ENCODE results near the gene APCDD1L.
"Not testable (repeated sequence)": the region's sequence is repeated elsewhere in the genome, so short reads cannot be mapped to it uniquely, and the experiment has no call there.

APCDD1L gene

GRCh38 chr20:58512808-58513552 lies 2.2 kb downstream of the APCDD1L start:
- no peak overlapping the region for H3K27ac ChIP-seq
- no peak for TF ChIP-seq CTCF (IDR thresholded peaks at IDR 0.05)
- TF ChIP-seq ZFX (IDR thresholded peaks at IDR 0.05; ENCODE audit: borderline replicate concordance): no peak

- H3K27ac ChIP-seq: no peak overlapping the region
- TF ChIP-seq CTCF (IDR thresholded peaks at IDR 0.05): no peak
- no peak for TF ChIP-seq ZFX (IDR thresholded peaks at IDR 0.05; ENCODE audit: borderline replicate concordance)
Observed at GRCh38 chr20:58511861-58512260, 3.3 kb downstream of the APCDD1L start.

GRCh38 chr20:58511364-58511763 lies 3.8 kb downstream of the APCDD1L start:
- TF ChIP-seq CTCF (IDR thresholded peaks at IDR 0.05) (no peak), ZFX (IDR thresholded peaks at IDR 0.05; ENCODE audit: borderline replicate concordance) (no peak)
- no peak overlapping the region for H3K27ac ChIP-seq

GRCh38 chr20:58510921-58511320 lies 4.3 kb downstream of the APCDD1L start:
- TF ChIP-seq ZFX (IDR thresholded peaks at IDR 0.05; ENCODE audit: borderline replicate concordance) (no peak), CTCF (IDR thresholded peaks at IDR 0.05) (no peak)
- H3K27ac ChIP-seq: no peak overlapping the region

GRCh38 chr20:58508762-58509395 lies 6.3 kb downstream of the APCDD1L start:
- H3K27ac ChIP-seq: no peak overlapping the region
- TF ChIP-seq CTCF (IDR thresholded peaks at IDR 0.05) (no peak), ZFX (IDR thresholded peaks at IDR 0.05; ENCODE audit: borderline replicate concordance) (no peak)

GRCh38 chr20:58506999-58507398 lies 8.2 kb downstream of the APCDD1L start:
- not testable (repeated sequence) for H3K27ac ChIP-seq

- TF ChIP-seq ZFX (IDR thresholded peaks at IDR 0.05; ENCODE audit: borderline replicate concordance): no peak
- no peak for TF ChIP-seq CTCF (IDR thresholded peaks at IDR 0.05)
- H3K27ac ChIP-seq: no peak overlapping the region
Observed at GRCh38 chr20:58504566-58504965, 10.6 kb downstream of the APCDD1L start.

Data from 22Rv1 (cell line).